HG03196 (cell line): ENCODE measurements around the gene UVSSA.
"Not testable (repeated sequence)": the region's sequence is repeated elsewhere in the genome, so short reads cannot be mapped to it uniquely, and the experiment has no call there.

Source experiments
- ATAC-seq: cut with Tn5 transposase; IDR thresholded peaks from one replicate; pipeline ENCODE4 v1.9.1; 2021; ENCODE audit not compliant: unreplicated experiment

The UVSSA gene

GRCh38 chr4:1415681-1415981, 68.6 kb downstream of the UVSSA start:
- no peak for ATAC-seq

- no peak for ATAC-seq
Measured at GRCh38 chr4:1416051-1416947, 69.3 kb downstream of the UVSSA start.

GRCh38 chr4:1416948-1417260, 69.9 kb downstream of the UVSSA start:
- no peak for ATAC-seq

- ATAC-seq = no peak
Measured at GRCh38 chr4:1417522-1418390, 70.7 kb downstream of the UVSSA start.

GRCh38 chr4:1418494-1419285, 71.7 kb downstream of the UVSSA start:
- no peak for ATAC-seq

GRCh38 chr4:1419708-1420107, 72.7 kb downstream of the UVSSA start:
- no peak for ATAC-seq

- no peak for ATAC-seq
Measured at GRCh38 chr4:1421657-1422056, 74.6 kb downstream of the UVSSA start.

- ATAC-seq = no peak
Measured at GRCh38 chr4:1427010-1427409, 80.0 kb downstream of the UVSSA start.

- not testable (repeated sequence) for ATAC-seq
Measured at GRCh38 chr4:1443688-1444172, 96.7 kb downstream of the UVSSA start.
